HG03432 (cell line): Measurements from ENCODE around the gene PTGDS.

Experiments used
- ATAC-seq: cut with Tn5 transposase; IDR thresholded peaks from one replicate; pipeline ENCODE4 v1.9.1; 2021; ENCODE audit warnings: mild to moderate bottlenecking, moderate library complexity; ENCODE audit not compliant: unreplicated experiment

PTGDS gene

GRCh38 chr9:137007108-137007815 is 30.0 kb downstream of the PTGDS start:
- ATAC-seq = no peak

GRCh38 chr9:137007816-137008270 is 30.5 kb downstream of the PTGDS start:
- no peak for ATAC-seq

GRCh38 chr9:137008312-137008711 is 31.0 kb downstream of the PTGDS start:
- ATAC-seq = no peak

GRCh38 chr9:137009217-137009616 is 31.9 kb downstream of the PTGDS start:
- no peak for ATAC-seq

GRCh38 chr9:137009938-137010732 is 32.8 kb downstream of the PTGDS start:
- ATAC-seq = no peak

DNA sequence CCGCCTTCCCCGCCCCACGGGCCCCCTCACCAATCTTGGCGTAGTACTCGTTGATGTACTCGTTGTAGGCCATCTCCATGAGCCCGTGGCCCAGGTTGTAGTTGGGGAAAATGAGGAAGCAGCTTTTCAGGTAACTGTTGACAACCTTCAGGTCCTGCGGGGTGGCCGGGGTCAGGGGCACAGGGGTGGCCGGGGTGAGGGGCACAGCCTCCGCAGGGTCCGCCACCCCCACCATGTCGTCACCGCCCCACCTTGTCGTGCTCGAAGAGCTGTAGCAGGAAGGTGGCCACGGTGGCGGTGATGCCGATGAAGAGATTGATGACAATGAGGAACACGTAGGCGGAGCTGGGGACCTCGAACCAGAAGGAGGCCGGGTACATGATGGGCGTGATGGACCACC is 33.9 kb downstream of the PTGDS start:
- ATAC-seq = no peak

- ATAC-seq = no peak
Measured at GRCh38 chr9:137011907-137012675, 34.8 kb downstream of the PTGDS start.

GRCh38 chr9:137012694-137013570 is 35.6 kb downstream of the PTGDS start:
- no peak for ATAC-seq

DNA sequence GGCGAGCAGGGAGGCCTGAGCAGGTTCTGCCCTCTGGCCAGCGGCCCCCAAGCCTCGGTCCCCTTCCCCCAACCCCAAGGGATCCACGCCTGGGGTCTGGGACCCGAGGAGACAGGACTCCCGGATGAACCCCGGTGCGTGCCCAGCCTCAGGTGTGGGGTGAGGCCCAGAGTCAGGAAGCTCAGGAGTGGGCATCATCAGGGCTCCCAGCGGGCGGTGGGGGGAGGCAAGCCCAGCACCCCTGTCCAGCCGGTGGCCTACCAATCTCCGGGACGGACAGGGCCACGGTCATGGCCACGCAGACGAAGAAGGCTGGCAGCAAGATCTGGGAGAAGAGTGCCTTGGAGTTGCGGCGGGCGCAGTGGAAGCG is 36.3 kb downstream of the PTGDS start:
- ATAC-seq = no peak

GRCh38 chr9:137014166-137014565 is 36.9 kb downstream of the PTGDS start:
- no peak for ATAC-seq

DNA sequence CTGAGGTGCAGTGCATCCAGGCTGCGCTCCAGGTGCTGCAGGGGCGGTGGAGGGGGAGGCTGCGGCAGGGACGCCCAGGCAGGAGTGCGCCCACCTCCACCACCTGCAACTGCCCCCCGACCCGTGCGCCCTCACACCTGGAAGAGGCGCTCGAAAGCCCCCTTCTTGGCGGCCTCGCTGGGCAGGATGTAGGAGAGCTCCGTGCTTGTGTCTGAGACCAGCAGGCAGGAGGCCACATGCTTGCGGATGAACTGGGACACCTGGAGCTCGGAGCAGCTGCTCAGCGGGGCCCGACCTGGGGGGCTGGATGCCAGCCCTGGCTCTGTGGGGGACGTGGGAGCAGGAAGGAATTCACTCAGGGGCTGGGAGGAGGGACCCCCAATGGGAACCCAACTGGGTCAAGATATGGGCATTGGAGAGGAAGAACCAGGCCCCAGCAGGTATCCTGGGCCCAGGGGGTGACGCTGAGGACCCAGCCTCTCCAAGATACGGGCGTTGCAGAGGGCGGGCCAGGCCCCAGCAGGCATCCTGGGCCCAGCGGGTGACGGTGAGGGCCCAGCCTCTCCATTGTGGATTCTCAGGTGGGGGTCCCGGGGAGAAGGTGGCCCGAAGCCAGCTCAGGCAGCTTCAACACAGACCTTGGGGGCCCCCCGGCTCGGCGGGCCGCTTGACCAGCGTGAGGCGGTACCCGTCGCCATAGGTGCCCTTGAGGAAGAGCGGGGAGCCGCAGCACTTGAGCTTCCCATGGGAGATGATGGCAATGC is 37.7 kb downstream of the PTGDS start:
- ATAC-seq = no peak

GRCh38 chr9:137015540-137015930 is 38.2 kb downstream of the PTGDS start:
- ATAC-seq = no peak

GRCh38 chr9:137015976-137016375 is 38.7 kb downstream of the PTGDS start:
- no peak for ATAC-seq

GRCh38 chr9:137016436-137016835 is 39.1 kb downstream of the PTGDS start:
- ATAC-seq = no peak

- no peak for ATAC-seq
Measured at GRCh38 chr9:137017071-137017470, 39.8 kb downstream of the PTGDS start.

GRCh38 chr9:137017791-137018497 is 40.6 kb downstream of the PTGDS start:
- ATAC-seq = no peak

GRCh38 chr9:137018761-137019559 is 41.7 kb downstream of the PTGDS start:
- no peak for ATAC-seq

- ATAC-seq = no peak
Measured at GRCh38 chr9:137019891-137020683, 42.8 kb downstream of the PTGDS start.
